ENCODE data around the gene MED13.

MED13 gene

DNA sequence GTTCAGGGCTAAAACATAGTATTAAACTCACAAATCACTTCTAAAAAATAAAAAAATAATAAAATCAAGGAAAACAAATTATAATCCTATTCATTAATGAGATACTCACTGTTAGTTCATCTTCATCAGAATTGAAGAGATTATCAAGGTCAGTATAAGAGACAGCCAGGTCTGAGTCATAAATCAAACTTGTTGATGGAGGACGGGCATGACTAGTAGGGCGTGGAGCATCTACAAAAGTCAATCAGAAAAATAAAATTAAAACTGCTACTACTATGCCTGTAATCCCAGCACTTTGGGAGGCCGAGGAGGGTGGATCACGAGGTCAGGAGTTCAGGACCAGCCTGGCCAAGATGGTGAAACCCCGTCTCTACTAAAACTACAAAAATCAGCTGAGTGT, 78.2 kb downstream of the MED13 start:
- H3K18ac ChIP-seq (ENCODE audit: low read length): no peak overlapping the region
- no peaks in the 10 kb centered on the region for H3K9me3 ChIP-seq (replicated peaks in 1 of 2; ENCODE audit: control insufficient read depth in 2 of 2, insufficient read depth in 1 of 2, low read depth in 1 of 2, low read length in 2 of 2)
- no peak overlapping the region for H2AFZ ChIP-seq (ENCODE audit: low read length)
- no peak overlapping the region for H3K14ac ChIP-seq (ENCODE audit: low read length)
- no peaks in the 10 kb centered on the region for H3K4me1 ChIP-seq (ENCODE audit: control insufficient read depth in 2 of 2, insufficient read depth in 1 of 2, low read depth in 1 of 2, low read length in 2 of 2)
- no peak overlapping the region for H3K4ac ChIP-seq (ENCODE audit: low read length)
- no peak overlapping the region for H4K8ac ChIP-seq (ENCODE audit: low read depth, low read length)
- H2AK5ac ChIP-seq (ENCODE audit: low read depth, low read length): no peak overlapping the region
- DNase-seq (ENCODE audit: low spot score): no peak
- H3K27ac ChIP-seq (replicated peaks; ENCODE audit: low read length): no peak overlapping the region
- H4K91ac ChIP-seq (ENCODE audit: low read depth, low read length, poor library complexity): no peak overlapping the region
- no peak overlapping the region for H2BK120ac ChIP-seq (ENCODE audit: low read depth, low read length)
- WGBS, 2 donors (ENCODE audit: extremely low coverage in 2 of 2, insufficient read length in 2 of 2, insufficient replicate concordance in 1 of 2): no CpG with 5 or more reads among the region's 5 CpGs
- no peak overlapping the region for H3K23ac ChIP-seq (ENCODE audit: low read depth, low read length, poor library complexity)
- no peak overlapping the region for H3K4me2 ChIP-seq (ENCODE audit: insufficient read depth, low read length, poor library complexity, severe bottlenecking)
- H3K36me3 ChIP-seq (replicated peaks in 1 of 2; ENCODE audit: control insufficient read depth in 2 of 2, insufficient read depth in 2 of 2, low read length in 2 of 2): peaks cover 17 to 89% of the 10 kb centered on the region in 2 donors
- H2BK5ac ChIP-seq (ENCODE audit: low read length): no peak overlapping the region
- no peak overlapping the region for H2BK15ac ChIP-seq (ENCODE audit: low read length)
- no peak overlapping the region for H2BK12ac ChIP-seq (ENCODE audit: low read length)
- H3K27me3 ChIP-seq (ENCODE audit: control insufficient read depth in 3 of 3, insufficient read depth in 3 of 3, low read depth in 1 of 3, low read length in 3 of 3): no peaks in the 10 kb centered on the region
- no peaks in the 10 kb centered on the region for H3K79me1 ChIP-seq (ENCODE audit: low read depth, low read length)
- no peak overlapping the region for H3K4me3 ChIP-seq (ENCODE audit: low read length in 2 of 2)
- no peak overlapping the region for H3K9ac ChIP-seq (ENCODE audit: low read depth, low read length, poor library complexity)

DNA sequence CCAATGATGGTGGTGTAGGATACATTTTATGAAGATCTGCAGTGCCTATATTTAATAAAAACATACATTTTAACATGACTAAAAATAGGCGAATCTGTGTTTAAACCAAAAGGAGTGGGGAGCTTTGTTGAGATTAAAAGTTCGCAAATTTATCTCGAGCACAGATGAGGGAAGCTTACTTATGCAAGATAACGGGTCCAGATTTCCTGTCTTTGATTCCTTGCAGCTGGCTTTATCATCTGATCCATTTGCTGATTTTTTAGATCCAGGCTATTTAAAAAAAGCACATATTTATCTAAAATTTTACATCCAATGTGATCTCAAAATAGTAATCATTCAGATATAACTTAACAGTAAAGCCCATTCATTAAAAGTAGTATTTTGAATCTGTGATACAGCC, 80.3 kb downstream of the MED13 start:
- H3K36me3 ChIP-seq (replicated peaks in 1 of 2; ENCODE audit: control insufficient read depth in 2 of 2, insufficient read depth in 2 of 2, low read length in 2 of 2): peaks cover 19 to 90% of the 10 kb centered on the region in 2 donors

DNA sequence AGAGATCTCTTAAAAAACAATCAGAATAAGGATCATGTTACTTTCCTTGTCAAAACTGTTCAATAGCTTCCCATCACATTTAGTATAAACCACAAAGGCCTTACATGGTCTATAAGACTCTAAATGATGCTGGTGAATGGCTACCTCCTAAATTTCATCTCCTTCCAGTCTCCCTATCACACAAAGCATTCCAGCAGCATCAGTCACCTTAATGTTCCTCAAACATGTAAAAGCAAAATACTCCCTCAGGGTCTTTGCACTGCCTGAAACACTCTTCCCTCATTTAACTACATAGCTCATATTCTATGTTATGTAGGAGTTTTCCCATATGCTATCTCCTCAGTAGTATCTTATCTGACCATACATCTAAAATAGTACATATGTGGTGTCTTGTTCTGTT, 83.8 kb downstream of the MED13 start:
- no peak overlapping the region for H4K91ac ChIP-seq (ENCODE audit: low read depth, low read length, poor library complexity)
- no peak overlapping the region for H3K4ac ChIP-seq (ENCODE audit: low read length)
- H3K23ac ChIP-seq (ENCODE audit: low read depth, low read length, poor library complexity): no peak overlapping the region
- H3K18ac ChIP-seq (ENCODE audit: low read length): no peak overlapping the region
- no peaks in the 10 kb centered on the region for H3K4me1 ChIP-seq (ENCODE audit: control insufficient read depth in 2 of 2, insufficient read depth in 1 of 2, low read depth in 1 of 2, low read length in 2 of 2)
- H4K8ac ChIP-seq (ENCODE audit: low read depth, low read length): no peak overlapping the region
- no peak overlapping the region for H2BK120ac ChIP-seq (ENCODE audit: low read depth, low read length)
- no peaks in the 10 kb centered on the region for H3K27me3 ChIP-seq (ENCODE audit: control insufficient read depth in 3 of 3, insufficient read depth in 3 of 3, low read depth in 1 of 3, low read length in 3 of 3)
- H2BK15ac ChIP-seq (ENCODE audit: low read length): no peak overlapping the region
- H3K79me1 ChIP-seq (ENCODE audit: low read depth, low read length): no peaks in the 10 kb centered on the region
- H2BK5ac ChIP-seq (ENCODE audit: low read length): no peak overlapping the region
- H3K9ac ChIP-seq (ENCODE audit: low read depth, low read length, poor library complexity): no peak overlapping the region
- H2BK12ac ChIP-seq (ENCODE audit: low read length): no peak overlapping the region
- no peaks in the 10 kb centered on the region for H3K9me3 ChIP-seq (replicated peaks in 1 of 2; ENCODE audit: control insufficient read depth in 2 of 2, insufficient read depth in 1 of 2, low read depth in 1 of 2, low read length in 2 of 2)
- H3K14ac ChIP-seq (ENCODE audit: low read length): no peak overlapping the region
- no peak overlapping the region for H2AK5ac ChIP-seq (ENCODE audit: low read depth, low read length)
- H3K36me3 ChIP-seq (replicated peaks in 1 of 2; ENCODE audit: control insufficient read depth in 2 of 2, insufficient read depth in 2 of 2, low read length in 2 of 2): peaks cover 20 to 96% of the 10 kb centered on the region in 2 donors
- H3K4me3 ChIP-seq (ENCODE audit: low read length in 2 of 2): no peak overlapping the region
- H3K4me2 ChIP-seq (ENCODE audit: insufficient read depth, low read length, poor library complexity, severe bottlenecking): no peak overlapping the region
- no peak overlapping the region for H2AFZ ChIP-seq (ENCODE audit: low read length)
- H3K27ac ChIP-seq (replicated peaks; ENCODE audit: low read length): no peak overlapping the region
- no peak for DNase-seq (ENCODE audit: low spot score)

More for the DNA sequence above, 80.3 kb downstream of the MED13 start:
- Histone ChIP-seq H2AFZ (ENCODE audit: low read length) (no peak overlapping the region), H3K23ac (ENCODE audit: low read depth, low read length, poor library complexity) (no peak overlapping the region), H3K27ac (replicated peaks; ENCODE audit: low read length) (no peak overlapping the region), H2BK120ac (ENCODE audit: low read depth, low read length) (no peak overlapping the region), H2AK5ac (ENCODE audit: low read depth, low read length) (no peak overlapping the region), H3K4me1 (ENCODE audit: control insufficient read depth in 2 of 2, insufficient read depth in 1 of 2, low read depth in 1 of 2, low read length in 2 of 2) (no peaks in the 10 kb centered on the region), H3K4me3 (ENCODE audit: low read length in 2 of 2) (no peak overlapping the region), H3K9ac (ENCODE audit: low read depth, low read length, poor library complexity) (no peak overlapping the region), H3K14ac (ENCODE audit: low read length) (no peak overlapping the region), H2BK12ac (ENCODE audit: low read length) (no peak overlapping the region), H4K91ac (ENCODE audit: low read depth, low read length, poor library complexity) (no peak overlapping the region), H4K8ac (ENCODE audit: low read depth, low read length) (no peak overlapping the region), H3K4me2 (ENCODE audit: insufficient read depth, low read length, poor library complexity, severe bottlenecking) (no peak overlapping the region), H3K79me1 (ENCODE audit: low read depth, low read length) (no peaks in the 10 kb centered on the region), H3K4ac (ENCODE audit: low read length) (no peak overlapping the region), H2BK15ac (ENCODE audit: low read length) (no peak overlapping the region), H3K27me3 (ENCODE audit: control insufficient read depth in 3 of 3, insufficient read depth in 3 of 3, low read depth in 1 of 3, low read length in 3 of 3) (no peaks in the 10 kb centered on the region), H2BK5ac (ENCODE audit: low read length) (no peak overlapping the region), H3K9me3 (replicated peaks in 1 of 2; ENCODE audit: control insufficient read depth in 2 of 2, insufficient read depth in 1 of 2, low read depth in 1 of 2, low read length in 2 of 2) (no peaks in the 10 kb centered on the region), H3K18ac (ENCODE audit: low read length) (no peak overlapping the region)
- no peak for DNase-seq (ENCODE audit: low spot score)
- no CpG with 5 or more reads among the region's 4 CpGs for WGBS, 2 donors (ENCODE audit: extremely low coverage in 2 of 2, insufficient read length in 2 of 2, insufficient replicate concordance in 1 of 2)

DNA sequence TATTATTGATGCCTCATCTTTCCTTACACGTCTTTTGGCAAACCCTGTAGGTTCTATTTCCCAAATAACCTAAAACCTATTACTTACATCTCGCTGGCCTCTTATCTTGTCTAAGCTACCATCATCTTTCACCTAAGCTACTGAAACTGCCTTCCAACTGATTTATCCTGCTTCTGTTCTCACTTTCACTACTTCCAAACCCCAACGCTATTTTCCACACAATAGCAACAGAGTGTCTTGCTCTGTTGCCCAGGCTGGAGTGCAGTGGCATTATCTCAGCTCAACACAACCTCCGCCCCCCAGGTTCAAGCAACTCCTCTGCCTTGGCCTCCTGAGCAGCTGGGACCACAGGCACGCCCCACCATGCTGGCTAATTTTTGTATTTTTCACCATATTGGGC, 84.5 kb downstream of the MED13 start:
- H3K79me1 ChIP-seq (ENCODE audit: low read depth, low read length): no peaks in the 10 kb centered on the region
- H2BK15ac ChIP-seq (ENCODE audit: low read length): no peak overlapping the region
- H2AFZ ChIP-seq (ENCODE audit: low read length): no peak overlapping the region
- H4K91ac ChIP-seq (ENCODE audit: low read depth, low read length, poor library complexity): no peak overlapping the region
- H3K4me1 ChIP-seq (ENCODE audit: control insufficient read depth in 2 of 2, insufficient read depth in 1 of 2, low read depth in 1 of 2, low read length in 2 of 2): no peaks in the 10 kb centered on the region
- no peak overlapping the region for H3K27ac ChIP-seq (replicated peaks; ENCODE audit: low read length)
- H2BK120ac ChIP-seq (ENCODE audit: low read depth, low read length): no peak overlapping the region
- no peak overlapping the region for H2BK5ac ChIP-seq (ENCODE audit: low read length)
- no peaks in the 10 kb centered on the region for H3K27me3 ChIP-seq (ENCODE audit: control insufficient read depth in 3 of 3, insufficient read depth in 3 of 3, low read depth in 1 of 3, low read length in 3 of 3)
- no peaks in the 10 kb centered on the region for H3K9me3 ChIP-seq (replicated peaks in 1 of 2; ENCODE audit: control insufficient read depth in 2 of 2, insufficient read depth in 1 of 2, low read depth in 1 of 2, low read length in 2 of 2)
- H3K4me2 ChIP-seq (ENCODE audit: insufficient read depth, low read length, poor library complexity, severe bottlenecking): no peak overlapping the region
- H3K18ac ChIP-seq (ENCODE audit: low read length): no peak overlapping the region
- no peak overlapping the region for H3K4me3 ChIP-seq (ENCODE audit: low read length in 2 of 2)
- peaks cover 20 to 94% of the 10 kb centered on the region in 2 donors for H3K36me3 ChIP-seq (replicated peaks in 1 of 2; ENCODE audit: control insufficient read depth in 2 of 2, insufficient read depth in 2 of 2, low read length in 2 of 2)
- no peak overlapping the region for H4K8ac ChIP-seq (ENCODE audit: low read depth, low read length)
- WGBS, 2 donors (ENCODE audit: extremely low coverage in 2 of 2, insufficient read length in 2 of 2, insufficient replicate concordance in 1 of 2): 100% methylated on average over 1 of the region's 5 CpGs; no CpG with 5 or more reads in 1 of the 2 donors
- no peak overlapping the region for H2AK5ac ChIP-seq (ENCODE audit: low read depth, low read length)
- no peak overlapping the region for H3K9ac ChIP-seq (ENCODE audit: low read depth, low read length, poor library complexity)
- no peak overlapping the region for H2BK12ac ChIP-seq (ENCODE audit: low read length)
- DNase-seq (ENCODE audit: low spot score): no peak
- H3K23ac ChIP-seq (ENCODE audit: low read depth, low read length, poor library complexity): no peak overlapping the region
- no peak overlapping the region for H3K4ac ChIP-seq (ENCODE audit: low read length)
- H3K14ac ChIP-seq (ENCODE audit: low read length): no peak overlapping the region
